GM18951 (cell line): Measurements from ENCODE around the gene NAP1L5.

Experiments
- POLR2A ChIP-seq: IDR thresholded peaks from 4 replicates; pipeline ENCODE4 v1.6.1; 2011; ENCODE audit warnings: mild to moderate bottlenecking; ENCODE audit not compliant: insufficient read length, insufficient read depth; ENCODE audit errors: extremely low read depth
- in situ Hi-C: fragments of 300-500 bp; cut with MboI; formaldehyde crosslinking; loops from one replicate; pipeline ENCODE4 v1.12.0; 2022; ENCODE audit warnings: low sequenced_read_pairs, mixed read lengths, inconsistent platforms; ENCODE audit not compliant: unreplicated experiment

Gene NAP1L5

GRCh38 chr4:88713782-88714181 lies 16.2 kb upstream of the NAP1L5 start:
- in situ Hi-C loops, result no loop called here
- no peak for TF ChIP-seq POLR2A

- TF ChIP-seq POLR2A, result no peak
- in situ Hi-C loops, result no loop called here
These were observed 12.4 kb upstream of the NAP1L5 start for GRCh38 chr4:88709989-88710388.

- in situ Hi-C loops, result no loop called here
- TF ChIP-seq POLR2A, result no peak
These were observed 8.9 kb upstream of the NAP1L5 start for GRCh38 chr4:88706574-88706973.

- TF ChIP-seq POLR2A, result no peak
- in situ Hi-C loops, result no loop called here
These were observed 8.3 kb upstream of the NAP1L5 start for GRCh38 chr4:88705805-88706492.

- no peak for TF ChIP-seq POLR2A
- in situ Hi-C loops, result no loop called here
These were observed 7.6 kb upstream of the NAP1L5 start for GRCh38 chr4:88705223-88705622.

GRCh38 chr4:88702782-88703181 lies 5.2 kb upstream of the NAP1L5 start:
- in situ Hi-C loops, result no loop called here
- no peak for TF ChIP-seq POLR2A

GRCh38 chr4:88698519-88698918 lies 890 bp upstream of the NAP1L5 start:
- TF ChIP-seq POLR2A, result no peak
- in situ Hi-C loops, result loop anchor here (25.0 kb wide), 1 partner anchor 314 kb away; no protein-coding TSS in a partner anchor

- no peak for TF ChIP-seq POLR2A
- in situ Hi-C loops, result loop anchor here (25.0 kb wide), 1 partner anchor 315 kb away; no protein-coding TSS in a partner anchor
These were observed 488 bp downstream of the NAP1L5 start for GRCh38 chr4:88697141-88697540.

- in situ Hi-C loops, result loop anchor here (25.0 kb wide), 1 partner anchor 316 kb away; no protein-coding TSS in a partner anchor
These were observed 999 bp downstream of the NAP1L5 start for GRCh38 chr4:88696630-88697029.

GRCh38 chr4:88693792-88694191 lies 3.8 kb downstream of the NAP1L5 start:
- no peak for TF ChIP-seq POLR2A
- in situ Hi-C loops, result loop anchor here (25.0 kb wide), 1 partner anchor 319 kb away; no protein-coding TSS in a partner anchor

More at GRCh38 chr4:88696630-88697029, 999 bp downstream of the NAP1L5 start:
- no peak for TF ChIP-seq POLR2A

GRCh38 chr4:88690355-88690754 lies 7.3 kb downstream of the NAP1L5 start:
- TF ChIP-seq POLR2A, result no peak
- in situ Hi-C loops, result loop anchor here (25.0 kb wide), 1 partner anchor 322 kb away; no protein-coding TSS in a partner anchor

- no peak for TF ChIP-seq POLR2A
- in situ Hi-C loops, result loop anchor here (25.0 kb wide), 1 partner anchor 331 kb away; no protein-coding TSS in a partner anchor
These were observed 16.4 kb downstream of the NAP1L5 start for GRCh38 chr4:88681209-88681608.

GRCh38 chr4:88675543-88675942 lies 22.1 kb downstream of the NAP1L5 start:
- no peak for TF ChIP-seq POLR2A
- in situ Hi-C loops, result loop anchor here (25.0 kb wide), 1 partner anchor 337 kb away; no protein-coding TSS in a partner anchor

GRCh38 chr4:88674979-88675378 lies 22.6 kb downstream of the NAP1L5 start:
- TF ChIP-seq POLR2A, result no peak
- in situ Hi-C loops, result loop anchor here (25.0 kb wide), 2 partner anchors 337 to 463 kb away; no protein-coding TSS in a partner anchor
